PC-3 (cell line): ENCODE measurements around the gene PLCD1. TPM values are rescaled to one million over a fixed set of nuclear protein-coding genes. Genes with fewer than 3 reads are reported as not detected.
"Not testable (repeated sequence)": the region's sequence is repeated elsewhere in the genome, so short reads cannot be mapped to it uniquely, and the experiment has no call there.

Source experiments
- ATAC-seq: fragments of 200-7000 bp; cut with Tn5 transposase; 2 replicates; pipeline ENCODE4 v1.9.1; 2020; ENCODE audit warnings: mild to moderate bottlenecking, moderate library complexity
- BruUV-seq: library from RNA; stranded (reverse); fragments of 400-500 nt; replicated peaks from 2 replicates; lab custom pipeline; 2021; lab: Mats Ljungman, UMichigan
- CTCF ChIA-PET: fragments of 300-600 bp; sonication (Branson Sonifier 250); formaldehyde crosslinking; loops from one replicate; lab custom pipeline; 2022; ENCODE audit warnings: antibody characterized with exemption; lab: Charles Lee
- POLR2A ChIA-PET: fragments of 300-600 bp; sonication (Branson Sonifier 250); formaldehyde crosslinking; loops from one replicate; lab custom pipeline; 2022; ENCODE audit warnings: antibody characterized with exemption; ENCODE audit not compliant: unreplicated experiment; lab: Charles Lee
- DNase-seq: peaks from one replicate; pipeline ENCODE4 v3.0.0-alpha.2; 2015
- H2AFZ ChIP-seq: fragments of 300-600 bp; sonication (generic); 2 replicates; pipeline ENCODE4 v1.6.0; 2016; ENCODE audit warnings: antibody characterized with exemption, low read length
- H3F3A ChIP-seq: fragments of 300-600 bp; sonication (generic); one replicate; pipeline ENCODE4 v1.6.0; 2017; ENCODE audit warnings: antibody characterized with exemption, low read length, control low read depth, mild to moderate bottlenecking; ENCODE audit not compliant: unreplicated experiment
- H3K27ac ChIP-seq: fragments of 300-600 bp; sonication (generic); 2 replicates; pipeline ENCODE4 v1.5.1; 2016; ENCODE audit warnings: mild to moderate bottlenecking, low read length
- H3K27me3 ChIP-seq: fragments of 300-600 bp; sonication (generic); 2 replicates; pipeline ENCODE4 v1.6.1; 2016; ENCODE audit warnings: low read length, mixed read lengths
- H3K36me3 ChIP-seq: fragments of 300-600 bp; sonication (generic); 2 replicates; pipeline ENCODE4 v1.6.1; 2016; ENCODE audit warnings: low read depth, mixed run types, low read length, mixed read lengths
- H3K4me1 ChIP-seq: fragments of 300-600 bp; sonication (generic); 2 replicates; pipeline ENCODE4 v1.5.1; 2016; ENCODE audit warnings: low read length; ENCODE audit not compliant: insufficient read depth
- H3K4me2 ChIP-seq: fragments of 300-600 bp; sonication (generic); 2 replicates; pipeline ENCODE4 v1.6.0; 2016; ENCODE audit warnings: low read length
- H3K4me3 ChIP-seq: fragments of 300-600 bp; sonication (generic); 2 replicates; pipeline ENCODE4 v1.5.1; 2016; ENCODE audit warnings: mild to moderate bottlenecking, low read length, mixed read lengths
- H3K79me2 ChIP-seq: fragments of 300-600 bp; sonication (generic); 2 replicates; pipeline ENCODE4 v1.6.1; 2017; ENCODE audit warnings: low read length, mixed read lengths
- H3K9ac ChIP-seq: fragments of 300-600 bp; sonication (generic); 2 replicates; pipeline ENCODE4 v1.6.0; 2016; ENCODE audit warnings: mild to moderate bottlenecking, low read length
- H3K9me2 ChIP-seq: fragments of 300-600 bp; sonication (generic); replicated peaks from 2 replicates; pipeline ENCODE4 v1.6.1; 2016; ENCODE audit warnings: mixed run types, low read length, mixed read lengths
- H3K9me3 ChIP-seq: fragments of 300-600 bp; sonication (generic); 2 replicates; pipeline ENCODE4 v1.6.1; 2016; ENCODE audit warnings: low read length, mixed read lengths
- H4K20me1 ChIP-seq: fragments of 300-600 bp; sonication (generic); 2 replicates; pipeline ENCODE4 v1.6.1; 2016; ENCODE audit warnings: low read length, mixed read lengths
- CTCF ChIP-seq: fragments of 300-600 bp; sonication (generic); conservative IDR thresholded peaks from 2 replicates; pipeline ENCODE4 v1.5.1; 2017; ENCODE audit warnings: antibody characterized with exemption, low read depth, mild to moderate bottlenecking, low read length
- EZH2 ChIP-seq: fragments of 300-600 bp; sonication (generic); IDR thresholded peaks from one replicate; pipeline ENCODE4 v1.6.1; 2017; ENCODE audit warnings: antibody characterized with exemption, mild to moderate bottlenecking, low read length; ENCODE audit not compliant: unreplicated experiment
- EZH2phosphoT487 ChIP-seq: fragments of 300-600 bp; sonication (generic); IDR thresholded peaks from 2 replicates; pipeline ENCODE4 v1.6.1; 2018; ENCODE audit warnings: mild to moderate bottlenecking, antibody characterized with exemption, low read length, borderline replicate concordance
- intact Hi-C: fragments of 100-400 bp; cut with micrococcal nuclease; formaldehyde crosslinking; loops from 2 replicates; pipeline ENCODE4 v1.9.0; 2023
- total RNA-seq: library from RNA; depleted of rRNA; stranded (reverse); fragments of >200 nt; gene quantifications from 2 replicates; pipeline ENCODE4 v1.2.3, GENCODE V29; 2014

Gene PLCD1
- total RNA-seq, 1 experiment from 2014 or later = 18.5 TPM

- TF ChIP-seq CTCF (peak; percentile 98), EZH2phosphoT487 (no peak)
- Histone ChIP-seq H3K36me3 (no peaks in the 10 kb centered on the region), H3K4me2 (no peak overlapping the region), H3K4me3 (no peak overlapping the region), H3K4me1 (no peaks in the 10 kb centered on the region), H3K9ac (no peak overlapping the region), H4K20me1 (no peaks in the 10 kb centered on the region), H3F3A (no peaks in the 10 kb centered on the region), H3K79me2 (no peaks in the 10 kb centered on the region), H3K27ac (no peak overlapping the region), H2AFZ (no peak overlapping the region), H3K9me3 (no peaks in the 10 kb centered on the region), H3K9me2 (no peaks in the 10 kb centered on the region), H3K27me3 (no peaks in the 10 kb centered on the region)
- peak; percentile 99 for ATAC-seq
- BruUV-seq = no TSS peak
- POLR2A ChIA-PET = no interaction called here
- intact Hi-C loops = loop anchor here (1.0 to 5.0 kb wide), 3 partner anchors 22 to 323 kb away; no protein-coding TSS in a partner anchor
- CTCF ChIA-PET = interaction anchor here (0.6 to 3.3 kb wide), 9 partner anchors 22 to 1203 kb away, joined by 3 to 35 read pairs (median 5); no protein-coding TSS in a partner anchor
- DNase-seq = peak; percentile 74
Observed at GRCh38 chr3:37974121-37975083, 55.0 kb downstream of the PLCD1 start.

- ChIA-PET POLR2A (no interaction called here), CTCF (interaction anchor here (1.2 to 3.3 kb wide), 3 partner anchors 23 to 32 kb away, joined by 3 to 35 read pairs (median 11); no protein-coding TSS in a partner anchor)
- H3K36me3 ChIP-seq = no peaks in the 10 kb centered on the region
- no peaks in the 10 kb centered on the region for H4K20me1 ChIP-seq
- no peak overlapping the region for H3K9ac ChIP-seq
- no peaks in the 10 kb centered on the region for H3K9me3 ChIP-seq
- no peaks in the 10 kb centered on the region for H3K9me2 ChIP-seq
- no peaks in the 10 kb centered on the region for H3F3A ChIP-seq
- no peak for ATAC-seq
- H3K27me3 ChIP-seq = no peaks in the 10 kb centered on the region
- H3K4me1 ChIP-seq = no peaks in the 10 kb centered on the region
- BruUV-seq = no TSS peak
- H2AFZ ChIP-seq = no peak overlapping the region
- H3K79me2 ChIP-seq = no peaks in the 10 kb centered on the region
- no peak overlapping the region for H3K4me2 ChIP-seq
- no peak overlapping the region for H3K4me3 ChIP-seq
- no peak for DNase-seq
- no peak for TF ChIP-seq EZH2
- no peak for TF ChIP-seq EZH2phosphoT487
- no peak for TF ChIP-seq CTCF
- no peak overlapping the region for H3K27ac ChIP-seq
- intact Hi-C loops = loop anchor here (1.0 to 5.0 kb wide), 3 partner anchors 23 to 324 kb away; no protein-coding TSS in a partner anchor
Observed at GRCh38 chr3:37973246-37974054, 56.0 kb downstream of the PLCD1 start.

GRCh38 chr3:37972056-37972455, 57.4 kb downstream of the PLCD1 start:
- ATAC-seq, H3K4me2 ChIP-seq, BruUV-seq, H4K20me1 ChIP-seq, H3F3A ChIP-seq, H3K27me3 ChIP-seq, POLR2A ChIA-PET, H3K79me2 ChIP-seq, H3K36me3 ChIP-seq, H3K9me2 ChIP-seq, H3K9me3 ChIP-seq, H2AFZ ChIP-seq, H3K9ac ChIP-seq, H3K27ac ChIP-seq, H3K4me3 ChIP-seq, DNase-seq, H3K4me1 ChIP-seq: not testable (repeated sequence)
- intact Hi-C loops = loop anchor here (5.0 kb wide), 1 partner anchor 325 kb away; no protein-coding TSS in a partner anchor
- CTCF ChIA-PET = interaction anchor here (0.6 to 3.3 kb wide), 2 partner anchors 25 to 119 kb away, joined by 3 to 35 read pairs; no protein-coding TSS in a partner anchor
